Neural cell (in vitro differentiated cells): Measurements from ENCODE around the gene AKT1. TPM values are rescaled to one million over a fixed set of nuclear protein-coding genes. Genes with fewer than 3 reads are reported as not detected.

ENCODE experiments used
- H2AFZ ChIP-seq: fragments of 200-600, 300-800 bp; sonication (generic), shearing (Covaris generic); 2 replicates; pipeline ENCODE4 v1.6.0; 2014; ENCODE audit warnings: low read depth, mild to moderate bottlenecking, antibody characterized with exemption, low read length, moderate library complexity
- H3F3A ChIP-seq: fragments of 200-600 bp; shearing (Covaris generic); 2 replicates; pipeline ENCODE4 v1.6.1; 2016; ENCODE audit warnings: mild to moderate bottlenecking, moderate library complexity, mixed read lengths, antibody characterized with exemption, low read length; ENCODE audit not compliant: insufficient read depth, poor library complexity, severe bottlenecking
- H3K27ac ChIP-seq: fragments of 200-600, 300-800 bp; sonication (generic), shearing (Covaris generic); 2 replicates; pipeline ENCODE4 v1.5.1; 2014; ENCODE audit warnings: mild to moderate bottlenecking, low read length, moderate library complexity
- H3K27me3 ChIP-seq: fragments of 300-800, 200-600 bp; sonication (generic), shearing (Covaris generic); 2 replicates; pipeline ENCODE4 v1.6.0; 2014; ENCODE audit warnings: mild to moderate bottlenecking, low read depth, low read length, moderate library complexity; ENCODE audit not compliant: insufficient read depth
- H3K36me3 ChIP-seq: fragments of 300-800, 200-600 bp; sonication (generic), shearing (Covaris generic); 2 replicates; pipeline ENCODE4 v1.5.1; 2014; ENCODE audit warnings: mild to moderate bottlenecking, antibody characterized with exemption, low read length, moderate library complexity; ENCODE audit not compliant: insufficient read depth
- H3K4me2 ChIP-seq: fragments of 300-800, 200-600 bp; sonication (generic), shearing (Covaris generic); 2 replicates; pipeline ENCODE4 v1.6.0; 2014; ENCODE audit warnings: mild to moderate bottlenecking, low read length
- H3K4me3 ChIP-seq: fragments of 300-800, 200-600 bp; sonication (generic), shearing (Covaris generic); 2 replicates; pipeline ENCODE4 v1.5.1; 2014; ENCODE audit warnings: mild to moderate bottlenecking, low read length, moderate library complexity
- H3K79me2 ChIP-seq: fragments of 200-600 bp; shearing (Covaris generic); replicated peaks from 2 replicates; pipeline ENCODE4 v1.6.0; 2014; ENCODE audit warnings: mild to moderate bottlenecking, low read length, moderate library complexity; ENCODE audit not compliant: insufficient read depth
- H3K9ac ChIP-seq: fragments of 300-800, 200-600 bp; sonication (generic), shearing (Covaris generic); 2 replicates; pipeline ENCODE4 v1.6.1; 2016; ENCODE audit warnings: mild to moderate bottlenecking, low read length, mixed read lengths
- H3K9me2 ChIP-seq: fragments of 200-600 bp; shearing (Covaris generic); 2 replicates; pipeline ENCODE4 v1.6.1; 2016; ENCODE audit warnings: mild to moderate bottlenecking, low read length, mixed read lengths; ENCODE audit not compliant: insufficient read depth
- H3K9me3 ChIP-seq: fragments of 200-600, 300-800 bp; sonication (generic), shearing (Covaris generic); 2 replicates; pipeline ENCODE4 v1.6.1; 2016; ENCODE audit warnings: mild to moderate bottlenecking, mixed run types, low read length, moderate library complexity, mixed read lengths
- H4K20me1 ChIP-seq: fragments of 200-600 bp; shearing (Covaris generic); 2 replicates; pipeline ENCODE4 v1.6.1; 2016; ENCODE audit warnings: mild to moderate bottlenecking, mixed run types; ENCODE audit not compliant: insufficient read depth
- CTCF ChIP-seq: fragments of 450-650 bp; IDR thresholded peaks from 2 replicates; pipeline ENCODE4 v1.5.1; 2014; ENCODE audit warnings: antibody characterized with exemption, mild to moderate bottlenecking, moderate library complexity; ENCODE audit not compliant: poor library complexity, severe bottlenecking
- EP300 ChIP-seq: fragments of 450-650 bp; conservative IDR thresholded peaks from 2 replicates; pipeline ENCODE4 v1.6.1; 2014; ENCODE audit warnings: antibody characterized with exemption, mild to moderate bottlenecking, moderate library complexity; ENCODE audit not compliant: poor library complexity, severe bottlenecking
- EZH2 ChIP-seq: fragments of 200-600, 300-800 bp; shearing (Covaris generic), sonication (generic); IDR thresholded peaks from 2 replicates; pipeline ENCODE4 v1.6.1; 2014; ENCODE audit warnings: antibody characterized with exemption, low read length, borderline replicate concordance, mild to moderate bottlenecking; ENCODE audit not compliant: insufficient read depth, poor library complexity, severe bottlenecking
- MXI1 ChIP-seq: fragments of 450-650 bp; conservative IDR thresholded peaks from 2 replicates; pipeline ENCODE4 v1.6.1; 2014; ENCODE audit warnings: antibody characterized with exemption, mild to moderate bottlenecking; ENCODE audit not compliant: poor library complexity, severe bottlenecking
- POLR2AphosphoS5 ChIP-seq: IDR thresholded peaks from 2 replicates; pipeline ENCODE4 v1.6.1; 2012
- RAD21 ChIP-seq: fragments of 450-650 bp; conservative IDR thresholded peaks from 2 replicates; pipeline ENCODE4 v1.6.1; 2014; ENCODE audit warnings: antibody characterized with exemption, mild to moderate bottlenecking, moderate library complexity
- REST ChIP-seq: IDR thresholded peaks from 2 replicates; pipeline ENCODE4 v1.6.1; 2012; ENCODE audit warnings: borderline replicate concordance
- SMC3 ChIP-seq: fragments of 450-650 bp; conservative IDR thresholded peaks from 2 replicates; pipeline ENCODE4 v1.6.1; 2014; ENCODE audit warnings: antibody characterized with exemption, mild to moderate bottlenecking, moderate library complexity; ENCODE audit not compliant: poor library complexity
- TAF1 ChIP-seq: IDR thresholded peaks from 2 replicates; pipeline ENCODE4 v1.6.1; 2012; ENCODE audit warnings: low read depth
- polyA plus RNA-seq: library from polyadenylated mRNA; depleted of rRNA; stranded (reverse); fragments of >200 nt; gene quantifications from 2 replicates; pipeline ENCODE4 v1.2.3, GENCODE V29; 2014

AKT1 gene
- polyA plus RNA-seq, 1 donor from 2014 or later = 159 TPM

- Histone ChIP-seq H4K20me1 (no peaks in the 10 kb centered on the region), H3K4me2 (no peak overlapping the region), H3K9me3 (no peaks in the 10 kb centered on the region), H3K9me2 (no peaks in the 10 kb centered on the region), H3F3A (no peaks in the 10 kb centered on the region), H3K36me3 (no peaks in the 10 kb centered on the region), H3K79me2 (no peaks in the 10 kb centered on the region), H3K9ac (no peak overlapping the region), H3K27me3 (no peaks in the 10 kb centered on the region), H2AFZ (no peak overlapping the region), H3K4me3 (no peak overlapping the region), H3K27ac (no peak overlapping the region)
- no peak for TF ChIP-seq EP300
These were observed 15.0 kb downstream of the AKT1 start for GRCh38 chr14:104780513-104781030.

GRCh38 chr14:104779776-104780512 lies 15.6 kb downstream of the AKT1 start:
- TF ChIP-seq EP300 (no peak), CTCF (no peak), EZH2 (no peak), SMC3 (no peak), REST (no peak), POLR2AphosphoS5 (no peak), RAD21 (no peak), MXI1 (no peak), TAF1 (no peak)
- Histone ChIP-seq H3K36me3 (no peaks in the 10 kb centered on the region), H4K20me1 (no peaks in the 10 kb centered on the region)

More at GRCh38 chr14:104779776-104780512, 15.6 kb downstream of the AKT1 start:
- H3K79me2 ChIP-seq = no peaks in the 10 kb centered on the region
- no peaks in the 10 kb centered on the region for H3F3A ChIP-seq
- H3K9me2 ChIP-seq = no peaks in the 10 kb centered on the region
- no peak overlapping the region for H3K4me3 ChIP-seq
- no peaks in the 10 kb centered on the region for H3K9me3 ChIP-seq
- H3K4me2 ChIP-seq = no peak overlapping the region
- no peak overlapping the region for H3K27ac ChIP-seq
- no peaks in the 10 kb centered on the region for H3K27me3 ChIP-seq
- H2AFZ ChIP-seq = no peak overlapping the region
- H3K9ac ChIP-seq = no peak overlapping the region
